Fibroblast of upper back skin (primary cell): ENCODE data around the gene YEATS4.

Experiments used
- DNase-seq: peaks from one replicate; pipeline ENCODE4 v3.0.0-alpha.2; 2013

YEATS4 gene

GRCh38 chr12:69396041-69396440 is 36.5 kb downstream of the YEATS4 start:
- peak; percentile 4 for DNase-seq

GRCh38 chr12:69396963-69397362 is 37.4 kb downstream of the YEATS4 start:
- no peak for DNase-seq

- DNase-seq, result peak; percentile 28
Observed at GRCh38 chr12:69397978-69398377, 38.4 kb downstream of the YEATS4 start.

GRCh38 chr12:69401940-69402339 is 42.4 kb downstream of the YEATS4 start:
- DNase-seq, result no peak

- peak; percentile 54 for DNase-seq
Observed at GRCh38 chr12:69404851-69405565, 45.5 kb downstream of the YEATS4 start.

- peak; percentile 99 for DNase-seq
Observed at GRCh38 chr12:69405566-69405865, 46.0 kb downstream of the YEATS4 start.

GRCh38 chr12:69406217-69406616 is 46.7 kb downstream of the YEATS4 start:
- DNase-seq, result no peak

- DNase-seq, result no peak
Observed at GRCh38 chr12:69410571-69410970, 51.0 kb downstream of the YEATS4 start.

- DNase-seq, result no peak
Observed at GRCh38 chr12:69412655-69413054, 53.1 kb downstream of the YEATS4 start.

- DNase-seq, result peak; percentile 97
Observed at GRCh38 chr12:69415471-69416275, 56.1 kb downstream of the YEATS4 start.

GRCh38 chr12:69417231-69417630 is 57.7 kb downstream of the YEATS4 start:
- no peak for DNase-seq

- DNase-seq, result no peak
Observed at GRCh38 chr12:69417741-69418167, 58.2 kb downstream of the YEATS4 start.

GRCh38 chr12:69419701-69420100 is 60.2 kb downstream of the YEATS4 start:
- no peak for DNase-seq

- DNase-seq, result no peak
Observed at GRCh38 chr12:69421548-69421947, 62.0 kb downstream of the YEATS4 start.

GRCh38 chr12:69423037-69423905 is 63.7 kb downstream of the YEATS4 start:
- DNase-seq, result no peak

- DNase-seq, result no peak
Observed at GRCh38 chr12:69425417-69425816, 65.9 kb downstream of the YEATS4 start.

GRCh38 chr12:69428351-69429073 is 69.0 kb downstream of the YEATS4 start:
- DNase-seq, result no peak

GRCh38 chr12:69430942-69431590 is 71.5 kb downstream of the YEATS4 start:
- no peak for DNase-seq

GRCh38 chr12:69431591-69432222 is 72.2 kb downstream of the YEATS4 start:
- no peak for DNase-seq

GRCh38 chr12:69433653-69434052 is 74.1 kb downstream of the YEATS4 start:
- DNase-seq, result no peak

GRCh38 chr12:69435644-69436043 is 76.1 kb downstream of the YEATS4 start:
- peak; percentile 53 for DNase-seq

GRCh38 chr12:69437073-69437472 is 77.5 kb downstream of the YEATS4 start:
- DNase-seq, result no peak
